HG02852 (cell line): Measurements from ENCODE around the gene IFFO2.

Experiments
- ATAC-seq: cut with Tn5 transposase; IDR thresholded peaks from one replicate; pipeline ENCODE4 v1.9.1; 2021; ENCODE audit warnings: mild to moderate bottlenecking, moderate library complexity; ENCODE audit not compliant: unreplicated experiment

IFFO2 gene

GRCh38 chr1:18938008-18938706 is 18.3 kb downstream of the IFFO2 start:
- no peak for ATAC-seq

- ATAC-seq = no peak
These were observed 18.9 kb downstream of the IFFO2 start for GRCh38 chr1:18937539-18937938.

GRCh38 chr1:18936814-18937481 is 19.5 kb downstream of the IFFO2 start:
- ATAC-seq = no peak

GRCh38 chr1:18936471-18936813 is 20.0 kb downstream of the IFFO2 start:
- ATAC-seq = no peak

- no peak for ATAC-seq
These were observed 22.1 kb downstream of the IFFO2 start for GRCh38 chr1:18934205-18935000.

- ATAC-seq = no peak
These were observed 23.6 kb downstream of the IFFO2 start for GRCh38 chr1:18932879-18933278.

GRCh38 chr1:18932387-18932786 is 24.1 kb downstream of the IFFO2 start:
- ATAC-seq = no peak

- no peak for ATAC-seq
These were observed 24.7 kb downstream of the IFFO2 start for GRCh38 chr1:18931730-18932129.

- no peak for ATAC-seq
These were observed 26.8 kb downstream of the IFFO2 start for GRCh38 chr1:18929686-18930085.

- ATAC-seq = no peak
These were observed 27.5 kb downstream of the IFFO2 start for GRCh38 chr1:18928985-18929384.

- ATAC-seq = no peak
These were observed 28.1 kb downstream of the IFFO2 start for GRCh38 chr1:18928406-18928805.

GRCh38 chr1:18927654-18928272 is 28.7 kb downstream of the IFFO2 start:
- peak; percentile 40 for ATAC-seq

- ATAC-seq = no peak
These were observed 29.3 kb downstream of the IFFO2 start for GRCh38 chr1:18927082-18927653.

- ATAC-seq = peak; percentile 72
These were observed 30.0 kb downstream of the IFFO2 start for GRCh38 chr1:18926315-18927081.

- ATAC-seq = no peak
These were observed 31.2 kb downstream of the IFFO2 start for GRCh38 chr1:18925279-18925678.

GRCh38 chr1:18924221-18924691 is 32.2 kb downstream of the IFFO2 start:
- ATAC-seq = no peak

GRCh38 chr1:18923756-18924211 is 32.7 kb downstream of the IFFO2 start:
- no peak for ATAC-seq

GRCh38 chr1:18922848-18923755 is 33.4 kb downstream of the IFFO2 start:
- ATAC-seq = no peak

GRCh38 chr1:18922319-18922726 is 34.2 kb downstream of the IFFO2 start:
- ATAC-seq = no peak
